HEK293 (cell line): Measurements from ENCODE around the gene M6PR.

Experiments used
- CTCF ChIA-PET: fragments of 350-600 bp; formaldehyde crosslinking; extraction: SDS; loops from one replicate; lab custom pipeline; 2021; ENCODE audit warnings: antibody characterized with exemption; lab: Yijun Ruan, JAX
- POLR2A ChIA-PET: fragments of 300-600 bp; formaldehyde crosslinking; extraction: SDS; loops from one replicate; lab custom pipeline; 2020; ENCODE audit warnings: antibody characterized with exemption, inconsistent platforms; lab: Yijun Ruan, JAX
- H3K27ac ChIP-seq: fragments of 200-500 bp; sonication (Bioruptor generic); 2 replicates; pipeline ENCODE4 v1.5.1; 2014; ENCODE audit warnings: low read depth, low read length, control low read depth, inconsistent platforms; ENCODE audit errors: extremely low read depth
- H3K36me3 ChIP-seq, 2 experiments: fragments of 200-500 bp in 1 of 2; sonication (Bioruptor generic) in 1 of 2; 1 replicate in 1 of 2; 2 replicates in 1 of 2; pipeline ENCODE4 v1.5.1; 2014 to 2017; ENCODE audit warnings: inconsistent platforms in 2 of 2, low read length in 2 of 2; ENCODE audit not compliant: control insufficient read depth in 2 of 2, insufficient read depth in 1 of 2
- H3K4me1 ChIP-seq: fragments of 200-500 bp; sonication (Bioruptor generic); 2 replicates; pipeline ENCODE4 v1.5.1; 2014; ENCODE audit warnings: mild to moderate bottlenecking, low read length, inconsistent platforms; ENCODE audit not compliant: control insufficient read depth, insufficient read depth
- H3K4me3 ChIP-seq: 2 replicates; pipeline ENCODE4 v1.5.1; 2011; ENCODE audit warnings: low read depth, mild to moderate bottlenecking, control low read depth, low read length, moderate library complexity
- H3K9me3 ChIP-seq: fragments of 200-500 bp; sonication (Bioruptor generic); 2 replicates; pipeline ENCODE4 v1.5.1; 2014; ENCODE audit warnings: low read depth, low read length, inconsistent platforms; ENCODE audit not compliant: control insufficient read depth, insufficient read depth
- BCL11A ChIP-seq: fragments of 450-650 bp; formaldehyde crosslinking; IDR thresholded peaks from 2 replicates; pipeline ENCODE4 v1.5.1; 2016; ENCODE audit warnings: low read depth, missing biosample characterization, missing genetic modification characterization
- PRDM1 ChIP-seq: fragments of 450-650 bp; formaldehyde crosslinking; IDR thresholded peaks from 2 replicates; pipeline ENCODE4; 2016; ENCODE audit warnings: missing biosample characterization, missing genetic modification characterization
- PRDM6 ChIP-seq: fragments of 450-650 bp; formaldehyde crosslinking; IDR thresholded peaks from 2 replicates; pipeline ENCODE4 v1.5.1; 2017; ENCODE audit warnings: missing biosample characterization, missing genetic modification characterization
- SCRT2 ChIP-seq: fragments of 450-650 bp; formaldehyde crosslinking; IDR thresholded peaks from 2 replicates; pipeline ENCODE4 v1.5.1; 2016; ENCODE audit warnings: missing biosample characterization, missing genetic modification characterization
- ZBTB1 ChIP-seq: fragments of 450-650 bp; formaldehyde crosslinking; IDR thresholded peaks from 2 replicates; pipeline ENCODE4 v1.5.1; 2016; ENCODE audit warnings: missing biosample characterization, missing genetic modification characterization
- ZBTB17 ChIP-seq: fragments of 450-650 bp; formaldehyde crosslinking; IDR thresholded peaks from 2 replicates; pipeline ENCODE4 v1.5.1; 2016; ENCODE audit warnings: missing biosample characterization, missing genetic modification characterization
- ZBTB20 ChIP-seq: fragments of 450-650 bp; formaldehyde crosslinking; IDR thresholded peaks from 2 replicates; pipeline ENCODE4 v1.5.1; 2016; ENCODE audit warnings: missing biosample characterization, missing genetic modification characterization
- ZBTB48 ChIP-seq: fragments of 450-650 bp; formaldehyde crosslinking; IDR thresholded peaks from 2 replicates; pipeline ENCODE4 v1.5.1; 2016; ENCODE audit warnings: missing biosample characterization, missing genetic modification characterization
- ZFHX2 ChIP-seq: fragments of 450-650 bp; formaldehyde crosslinking; conservative IDR thresholded peaks from 2 replicates; pipeline ENCODE4 v1.5.1; 2016; ENCODE audit warnings: missing biosample characterization, missing genetic modification characterization
- ZNF10 ChIP-seq: fragments of 450-650 bp; formaldehyde crosslinking; IDR thresholded peaks from 2 replicates; pipeline ENCODE4 v1.5.1; 2017; ENCODE audit warnings: missing biosample characterization, missing genetic modification characterization
- ZNF140 ChIP-seq: fragments of 450-650 bp; formaldehyde crosslinking; IDR thresholded peaks from 2 replicates; pipeline ENCODE4 v1.5.1; 2016; ENCODE audit warnings: missing biosample characterization, missing genetic modification characterization
- ZNF16 ChIP-seq: fragments of 450-650 bp; formaldehyde crosslinking; IDR thresholded peaks from 2 replicates; pipeline ENCODE4 v1.5.1; 2016; ENCODE audit warnings: low read depth, missing biosample characterization, missing genetic modification characterization
- ZNF184 ChIP-seq: fragments of 450-650 bp; IDR thresholded peaks from 2 replicates; pipeline ENCODE4 v1.5.1; 2018; ENCODE audit warnings: missing biosample characterization, mild to moderate bottlenecking, missing genetic modification characterization
- ZNF221 ChIP-seq: fragments of 450-650 bp; formaldehyde crosslinking; IDR thresholded peaks from 2 replicates; pipeline ENCODE4 v1.5.1; 2017; ENCODE audit warnings: missing biosample characterization, missing genetic modification characterization, borderline replicate concordance
- ZNF248 ChIP-seq: fragments of 450-650 bp; formaldehyde crosslinking; IDR thresholded peaks from 2 replicates; pipeline ENCODE4 v1.5.1; 2017; ENCODE audit warnings: missing biosample characterization, missing genetic modification characterization
- ZNF324 ChIP-seq: fragments of 450-650 bp; formaldehyde crosslinking; IDR thresholded peaks from 2 replicates; pipeline ENCODE4 v1.5.1; 2016; ENCODE audit warnings: missing biosample characterization, missing genetic modification characterization
- ZNF335 ChIP-seq: fragments of 450-650 bp; formaldehyde crosslinking; conservative IDR thresholded peaks from 2 replicates; pipeline ENCODE4 v1.5.1; 2016; ENCODE audit warnings: missing biosample characterization, missing genetic modification characterization
- ZNF366 ChIP-seq: fragments of 450-650 bp; formaldehyde crosslinking; conservative IDR thresholded peaks from 2 replicates; pipeline ENCODE4 v1.5.1; 2016; ENCODE audit warnings: missing biosample characterization, missing genetic modification characterization
- ZNF37A ChIP-seq: fragments of 450-650 bp; IDR thresholded peaks from 2 replicates; pipeline ENCODE4 v1.5.1; 2018; ENCODE audit warnings: missing biosample characterization, missing genetic modification characterization
- ZNF394 ChIP-seq: fragments of 450-650 bp; formaldehyde crosslinking; IDR thresholded peaks from 2 replicates; pipeline ENCODE4 v1.5.1; 2016; ENCODE audit warnings: missing biosample characterization, missing genetic modification characterization, mild to moderate bottlenecking, moderate library complexity, borderline replicate concordance
- ZNF624 ChIP-seq: fragments of 450-650 bp; formaldehyde crosslinking; IDR thresholded peaks from 2 replicates; pipeline ENCODE4 v1.5.1; 2017; ENCODE audit warnings: missing biosample characterization, missing genetic modification characterization
- ZNF629 ChIP-seq: fragments of 450-650 bp; formaldehyde crosslinking; IDR thresholded peaks from 2 replicates; pipeline ENCODE4 v1.5.1; 2017; ENCODE audit warnings: missing biosample characterization, missing genetic modification characterization
- ZNF692 ChIP-seq: fragments of 450-650 bp; formaldehyde crosslinking; IDR thresholded peaks from 2 replicates; pipeline ENCODE4 v1.5.1; 2016; ENCODE audit warnings: missing biosample characterization, missing genetic modification characterization
- ZNF777 ChIP-seq: fragments of 450-650 bp; formaldehyde crosslinking; IDR thresholded peaks from 2 replicates; pipeline ENCODE4 v1.5.1; 2017; ENCODE audit warnings: missing biosample characterization, missing genetic modification characterization, borderline replicate concordance
- ZNF830 ChIP-seq: fragments of 450-650 bp; IDR thresholded peaks from 2 replicates; pipeline ENCODE4 v1.5.0; 2018; ENCODE audit warnings: missing biosample characterization, missing genetic modification characterization, low read depth, mild to moderate bottlenecking, moderate library complexity
- ZSCAN4 ChIP-seq: fragments of 450-650 bp; formaldehyde crosslinking; IDR thresholded peaks from 2 replicates; pipeline ENCODE4 v1.5.1; 2017; ENCODE audit warnings: missing biosample characterization, missing genetic modification characterization

M6PR gene

GRCh38 chr12:8914033-8914715 lies 35.3 kb downstream of the M6PR start, which contains the start of gene PHC1 (continued):
- TF ChIP-seq ZBTB48 (peak; percentile 98), ZBTB20 (tag by site-specific recombination) (peak; percentile 76)

GRCh38 chr12:8913702-8914032 lies 35.8 kb downstream of the M6PR start:
- H3K4me3 ChIP-seq, result peak overlapping the region; percentile 69
- H3K9me3 ChIP-seq, result no peaks in the 10 kb centered on the region
- CTCF ChIA-PET, result interaction anchor here (0.7 to 5.1 kb wide), 6 partner anchors 23 to 258 kb away, joined by 3 to 21 read pairs (median 3); no protein-coding TSS in a partner anchor
- peak overlapping the region; percentile 68 for H3K27ac ChIP-seq
- POLR2A ChIA-PET, result interaction anchor here (0.6 to 2.7 kb wide), 2 partner anchors 35 to 256 kb away, joined by 6 to 21 read pairs; partner anchors contain the start of gene M6PR
- H3K36me3 ChIP-seq, result peaks cover 4 to 5% of the 10 kb centered on the region in 2 experiments; a peak in 2 of 3 replicates
- H3K4me1 ChIP-seq, result peaks cover 13% of the 10 kb centered on the region
- TF ChIP-seq ZBTB17 (peak; percentile 73; the same call in 1 of the 2 replicates), ZNF140 (tag by site-specific recombination) (no peak), ZNF335 (tag by site-specific recombination) (peak; percentile 10)

- Histone ChIP-seq H3K27ac (no peak overlapping the region), H3K9me3 (no peaks in the 10 kb centered on the region), H3K36me3 (no peaks in the 10 kb centered on the region), H3K4me3 (no peak overlapping the region), H3K4me1 (peaks cover 13% of the 10 kb centered on the region)
- ChIA-PET CTCF (interaction anchor here (0.6 to 5.1 kb wide), 4 partner anchors 22 to 1091 kb away, joined by 3 to 21 read pairs (median 3); no protein-coding TSS in a partner anchor), POLR2A (interaction anchor here (0.8 kb wide), 1 partner anchor 37 kb away, joined by 3 read pairs; the partner anchor contains the start of gene M6PR)
- TF ChIP-seq ZNF629, result no peak
- TF ChIP-seq PRDM1 (tag by site-specific recombination), result peak; percentile 13; the same call in 1 of the 2 replicates
Measured at GRCh38 chr12:8912914-8913313, 36.5 kb downstream of the M6PR start.

- ChIA-PET POLR2A (no interaction called here), CTCF (interaction anchor here (0.6 to 0.9 kb wide), 3 partner anchors 89 to 209 kb away, joined by 3 to 5 read pairs (median 4); no protein-coding TSS in a partner anchor)
- no peaks in the 10 kb centered on the region for H3K36me3 ChIP-seq
- peaks cover 13% of the 10 kb centered on the region for H3K4me1 ChIP-seq
- no peaks in the 10 kb centered on the region for H3K9me3 ChIP-seq
- no peak overlapping the region for H3K27ac ChIP-seq
- no peak overlapping the region for H3K4me3 ChIP-seq
- no peak for TF ChIP-seq ZNF37A (tag by site-specific recombination)
- no peak for TF ChIP-seq ZNF221
- TF ChIP-seq ZNF248 (tag by site-specific recombination), result no peak
- no peak for TF ChIP-seq SCRT2 (tag by site-specific recombination)
- TF ChIP-seq ZNF624 (tag by site-specific recombination), result no peak
- no peak for TF ChIP-seq ZNF777 (tag by site-specific recombination)
- no peak for TF ChIP-seq ZNF830 (tag by site-specific recombination)
- no peak for TF ChIP-seq ZNF10
- no peak for TF ChIP-seq ZFHX2
- TF ChIP-seq ZNF16 (tag by site-specific recombination), result no peak
- no peak for TF ChIP-seq PRDM6 (tag by site-specific recombination)
- no peak for TF ChIP-seq ZNF366 (tag by site-specific recombination)
- TF ChIP-seq BCL11A (tag by site-specific recombination), result no peak
- no peak for TF ChIP-seq ZNF324 (tag by site-specific recombination)
- TF ChIP-seq ZNF692 (tag by site-specific recombination), result no peak
- TF ChIP-seq ZNF394 (tag by site-specific recombination), result no peak
- TF ChIP-seq ZNF184 (tag by site-specific recombination), result no peak
- TF ChIP-seq ZSCAN4 (tag by site-specific recombination), result no peak
- TF ChIP-seq ZBTB1 (tag by site-specific recombination), result no peak
Measured at GRCh38 chr12:8911606-8912268, 37.7 kb downstream of the M6PR start.
